MM.1S (cell line): ENCODE data around the gene CD163.

Experiments used
- DNase-seq: peaks from one replicate; pipeline ENCODE4 v3.0.0-alpha.2; 2015
- H2AFZ ChIP-seq: fragments of 300-600 bp; sonication (generic); 2 replicates; pipeline ENCODE4 v1.6.0; 2016; ENCODE audit warnings: antibody characterized with exemption, low read length
- H3F3A ChIP-seq: fragments of 300-600 bp; sonication (generic); 2 replicates; pipeline ENCODE4 v1.6.1; 2016; ENCODE audit warnings: mild to moderate bottlenecking, antibody characterized with exemption, low read length, moderate library complexity, mixed read lengths; ENCODE audit not compliant: insufficient read depth
- H3K27ac ChIP-seq: fragments of 300-600 bp; sonication (generic); 2 replicates; pipeline ENCODE4 v1.5.1; 2016; ENCODE audit warnings: mild to moderate bottlenecking, low read length
- H3K27me3 ChIP-seq: fragments of 300-600 bp; sonication (generic); replicated peaks from 2 replicates; pipeline ENCODE4 v1.6.0; 2016; ENCODE audit warnings: low read length; ENCODE audit not compliant: insufficient read depth
- H3K36me3 ChIP-seq: fragments of 300-600 bp; sonication (generic); replicated peaks from 2 replicates; pipeline ENCODE4 v1.6.1; 2016; ENCODE audit warnings: mild to moderate bottlenecking, low read length, mixed read lengths; ENCODE audit not compliant: insufficient read depth
- H3K4me1 ChIP-seq: fragments of 300-600 bp; sonication (generic); 2 replicates; pipeline ENCODE4 v1.6.1; 2016; ENCODE audit warnings: low read length, mixed read lengths
- H3K4me2 ChIP-seq: fragments of 300-600 bp; sonication (generic); 2 replicates; pipeline ENCODE4 v1.6.0; 2016; ENCODE audit warnings: low read depth, low read length
- H3K4me3 ChIP-seq: fragments of 300-600 bp; sonication (generic); 2 replicates; pipeline ENCODE4 v1.5.1; 2016; ENCODE audit warnings: low read length, mixed read lengths
- H3K79me2 ChIP-seq: fragments of 300-600 bp; sonication (generic); 2 replicates; pipeline ENCODE4 v1.6.1; 2016; ENCODE audit warnings: mixed run types, low read length, mixed read lengths
- H3K9ac ChIP-seq: fragments of 300-600 bp; sonication (generic); 2 replicates; pipeline ENCODE4 v1.6.1; 2016; ENCODE audit warnings: low read length, mixed read lengths
- H3K9me2 ChIP-seq: fragments of 300-600 bp; sonication (generic); replicated peaks from 2 replicates; pipeline ENCODE4 v1.6.1; 2016; ENCODE audit warnings: mild to moderate bottlenecking, low read length, mixed read lengths; ENCODE audit not compliant: insufficient read depth
- H3K9me3 ChIP-seq: fragments of 300-600 bp; sonication (generic); replicated peaks from 2 replicates; pipeline ENCODE4 v1.6.1; 2016; ENCODE audit warnings: mild to moderate bottlenecking, low read length, mixed read lengths; ENCODE audit not compliant: insufficient read depth
- H4K20me1 ChIP-seq: fragments of 300-600 bp; sonication (generic); 2 replicates; pipeline ENCODE4 v1.6.1; 2016; ENCODE audit warnings: mild to moderate bottlenecking, low read length, moderate library complexity, mixed read lengths; ENCODE audit not compliant: insufficient read depth
- CTCF ChIP-seq: fragments of 300-600 bp; sonication (generic); IDR thresholded peaks from 2 replicates; pipeline ENCODE4 v1.5.1; 2016; ENCODE audit warnings: antibody characterized with exemption, low read length, mixed read lengths
- EZH2 ChIP-seq: fragments of 300-600 bp; sonication (generic); optimal IDR thresholded peaks from 2 replicates; pipeline ENCODE3; 2017; ENCODE audit warnings: low read depth, mild to moderate bottlenecking, antibody characterized with exemption, low read length, mixed read lengths
- EZH2phosphoT487 ChIP-seq: fragments of 300-600 bp; sonication (generic); IDR thresholded peaks from 2 replicates; pipeline ENCODE4 v1.6.1; 2018; ENCODE audit warnings: antibody characterized with exemption, low read length

Gene CD163

GRCh38 chr12:7451756-7452155, 51.8 kb downstream of the CD163 start:
- DNase-seq: no peak
- Histone ChIP-seq H3K4me1 (no peaks in the 10 kb centered on the region), H3F3A (no peaks in the 10 kb centered on the region), H3K4me2 (no peak overlapping the region), H4K20me1 (no peaks in the 10 kb centered on the region), H3K27me3 (no peaks in the 10 kb centered on the region), H3K4me3 (no peak overlapping the region), H3K27ac (no peak overlapping the region), H3K9me2 (no peaks in the 10 kb centered on the region), H3K36me3 (no peaks in the 10 kb centered on the region), H3K9me3 (no peaks in the 10 kb centered on the region), H3K9ac (no peak overlapping the region), H2AFZ (no peak overlapping the region), H3K79me2 (no peaks in the 10 kb centered on the region)
- TF ChIP-seq EZH2phosphoT487 (no peak), EZH2 (no peak), CTCF (no peak)

GRCh38 chr12:7450667-7451066, 52.9 kb downstream of the CD163 start:
- H3K4me3 ChIP-seq: no peak overlapping the region
- no peaks in the 10 kb centered on the region for H3K4me1 ChIP-seq
- no peaks in the 10 kb centered on the region for H3K9me3 ChIP-seq
- DNase-seq: no peak
- no peaks in the 10 kb centered on the region for H3K9me2 ChIP-seq
- H3K4me2 ChIP-seq: no peak overlapping the region
- no peaks in the 10 kb centered on the region for H3K79me2 ChIP-seq
- no peaks in the 10 kb centered on the region for H3F3A ChIP-seq
- no peak overlapping the region for H3K9ac ChIP-seq
- no peaks in the 10 kb centered on the region for H3K27me3 ChIP-seq
- no peaks in the 10 kb centered on the region for H4K20me1 ChIP-seq
- H3K36me3 ChIP-seq: no peaks in the 10 kb centered on the region
- H3K27ac ChIP-seq: no peak overlapping the region
- TF ChIP-seq EZH2: no peak
- no peak for TF ChIP-seq CTCF
- TF ChIP-seq EZH2phosphoT487: no peak
- no peak overlapping the region for H2AFZ ChIP-seq

- no peak overlapping the region for H3K9ac ChIP-seq
Observed at GRCh38 chr12:7448099-7448498, 55.5 kb downstream of the CD163 start.

More at GRCh38 chr12:7448099-7448498, 55.5 kb downstream of the CD163 start:
- no peak for TF ChIP-seq EZH2phosphoT487
- no peak for TF ChIP-seq CTCF
- TF ChIP-seq EZH2: no peak
- Histone ChIP-seq H3K9me2 (no peaks in the 10 kb centered on the region), H3K36me3 (no peaks in the 10 kb centered on the region), H3K4me2 (no peak overlapping the region), H3K27ac (no peak overlapping the region), H3K9me3 (no peaks in the 10 kb centered on the region), H3K4me1 (no peaks in the 10 kb centered on the region), H3K4me3 (no peak overlapping the region), H3F3A (no peaks in the 10 kb centered on the region), H4K20me1 (no peaks in the 10 kb centered on the region), H3K79me2 (no peaks in the 10 kb centered on the region), H2AFZ (no peak overlapping the region), H3K27me3 (no peaks in the 10 kb centered on the region)
- DNase-seq: no peak
